GM19455 (cell line): ENCODE results near the gene MEPE.
A peak's percentile ranks its signal among the peaks of the same experiment; 100 is the strongest.

Experiments
- ATAC-seq: cut with Tn5 transposase; IDR thresholded peaks from one replicate; pipeline ENCODE4 v1.9.1; 2021; ENCODE audit not compliant: unreplicated experiment

MEPE gene

GRCh38 chr4:87832669-87833068, at the start of gene MEPE:
MEPE (plus strand) TSS chr4:87832969; CDS start chr4:87834715, 1,746 bp downstream.
- no peak for ATAC-seq

DNA sequence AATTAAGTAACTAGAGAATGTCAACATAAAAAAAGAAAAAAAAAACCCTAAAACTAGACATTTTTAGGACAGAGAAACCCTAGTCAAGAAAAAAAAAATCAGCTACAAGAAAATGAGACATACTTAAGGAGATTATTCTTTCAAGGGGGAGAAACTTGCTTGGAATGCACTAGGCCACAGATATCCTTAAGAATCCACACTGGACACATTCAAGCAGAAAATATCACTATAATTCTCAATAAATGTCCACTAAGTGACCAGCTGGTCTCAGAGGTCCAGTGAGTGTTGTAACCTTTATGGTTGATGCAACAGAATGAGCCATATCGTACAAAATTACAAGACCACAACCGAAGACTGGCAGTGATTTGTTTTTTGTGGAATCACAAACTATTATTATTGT, 49.0 kb upstream of the MEPE start:
- ATAC-seq = no peak

- ATAC-seq = no peak
Observed at GRCh38 chr4:87785731-87786509, 46.8 kb upstream of the MEPE start.

DNA sequence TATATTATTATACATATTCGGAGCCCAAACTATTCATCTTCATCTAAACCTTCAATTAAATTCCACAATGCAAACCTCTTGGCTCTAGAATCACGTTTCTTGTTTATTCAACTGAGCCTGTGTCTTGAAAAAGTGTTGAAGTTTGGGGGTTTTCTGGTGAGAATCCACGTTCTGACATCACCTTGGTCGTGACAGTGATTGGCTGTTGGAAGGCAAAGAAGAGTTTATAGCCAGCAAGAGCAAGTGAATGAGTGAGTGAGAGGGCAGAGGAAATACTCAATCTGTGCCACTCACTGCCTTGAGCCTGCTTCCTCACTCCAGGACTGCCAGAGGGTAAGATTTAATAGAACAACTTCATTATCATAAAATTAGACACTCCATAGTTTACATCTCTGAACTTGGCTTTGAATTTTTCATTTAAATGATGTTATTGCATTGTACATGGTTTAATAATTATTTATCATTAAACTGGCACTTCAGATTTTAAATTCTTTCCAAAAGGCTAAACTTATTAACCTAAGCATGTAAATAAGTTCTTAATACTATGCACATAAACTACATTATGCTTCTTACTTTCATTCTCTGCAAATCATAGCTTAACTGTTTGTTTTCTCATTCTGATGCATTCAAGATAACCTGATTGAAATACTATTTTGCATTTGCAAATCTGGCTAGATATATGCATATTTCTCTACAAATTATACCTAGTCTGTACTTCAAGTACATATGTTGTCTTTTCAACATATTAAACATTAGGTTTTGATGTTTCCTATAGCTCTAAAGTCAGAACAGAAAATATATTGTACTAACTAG, 33.3 kb upstream of the MEPE start, which contains the start of gene IBSP:
TSS of gene IBSP (plus strand) at position 254 of the 813 bp plus-strand sequence. CDS start 2,808 bp downstream, outside the sequence.
- ATAC-seq = no peak

DNA sequence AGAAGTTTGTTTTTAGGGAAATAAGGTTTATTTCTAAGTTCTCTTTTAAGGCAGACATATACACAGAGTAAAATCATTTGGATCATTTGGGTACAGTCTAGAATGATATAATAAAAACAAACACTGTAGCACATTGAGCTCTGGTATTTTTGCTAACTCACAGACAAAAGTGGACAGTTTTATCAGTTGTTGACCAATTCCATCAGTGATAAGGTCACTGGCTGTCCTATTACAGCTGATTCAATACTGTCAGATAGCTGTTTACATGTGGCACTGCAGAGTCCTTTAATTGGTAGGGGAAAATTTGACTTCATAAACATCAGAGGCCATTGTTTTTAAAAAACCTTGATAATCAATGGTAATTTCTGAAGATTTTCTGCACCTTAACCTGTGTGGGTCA, 29.9 kb upstream of the MEPE start:
- ATAC-seq = no peak

GRCh38 chr4:87803421-87803820, 29.3 kb upstream of the MEPE start:
- no peak for ATAC-seq

DNA sequence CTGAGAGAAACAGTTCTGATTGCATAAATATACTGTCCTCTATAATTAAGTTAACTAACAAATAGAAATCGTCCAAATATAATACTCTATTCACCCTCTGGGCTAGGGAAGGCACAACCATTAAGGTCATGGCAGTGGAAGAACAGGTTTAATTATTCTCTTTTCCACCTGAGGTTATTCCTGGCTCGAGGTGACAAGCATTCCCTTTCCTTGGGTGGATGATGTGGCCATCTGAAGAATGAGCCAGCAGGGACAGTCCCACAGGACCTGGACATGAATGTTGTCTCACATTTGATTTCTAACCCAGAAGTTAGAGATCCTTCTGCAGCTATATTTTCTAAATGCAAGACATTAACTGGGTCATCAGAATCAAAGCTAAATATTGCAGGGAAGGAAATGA, 27.9 kb upstream of the MEPE start:
- no peak for ATAC-seq

- no peak for ATAC-seq
Observed at GRCh38 chr4:87805971-87806370, 26.8 kb upstream of the MEPE start.

DNA sequence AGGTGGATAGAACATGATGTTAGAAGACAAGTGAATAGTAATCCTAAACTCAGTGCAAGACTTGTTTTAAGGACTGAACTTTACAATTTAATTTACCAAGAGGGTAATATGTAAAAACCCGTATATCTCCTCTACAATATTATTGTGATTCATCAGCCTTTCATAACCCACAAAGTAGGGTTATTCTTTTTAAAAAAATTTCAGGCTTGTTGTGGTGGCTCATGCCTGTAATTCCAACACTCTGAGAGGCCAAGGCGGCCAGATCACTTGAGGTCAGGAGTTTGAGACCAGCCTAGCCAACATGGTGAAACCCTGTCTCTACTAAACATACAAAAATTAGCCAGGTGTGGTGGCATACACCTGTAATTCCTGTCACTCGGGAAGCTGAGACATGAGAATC, 26.2 kb upstream of the MEPE start:
- ATAC-seq = no peak

- no peak for ATAC-seq
Observed at GRCh38 chr4:87807402-87807801, 25.4 kb upstream of the MEPE start.

DNA sequence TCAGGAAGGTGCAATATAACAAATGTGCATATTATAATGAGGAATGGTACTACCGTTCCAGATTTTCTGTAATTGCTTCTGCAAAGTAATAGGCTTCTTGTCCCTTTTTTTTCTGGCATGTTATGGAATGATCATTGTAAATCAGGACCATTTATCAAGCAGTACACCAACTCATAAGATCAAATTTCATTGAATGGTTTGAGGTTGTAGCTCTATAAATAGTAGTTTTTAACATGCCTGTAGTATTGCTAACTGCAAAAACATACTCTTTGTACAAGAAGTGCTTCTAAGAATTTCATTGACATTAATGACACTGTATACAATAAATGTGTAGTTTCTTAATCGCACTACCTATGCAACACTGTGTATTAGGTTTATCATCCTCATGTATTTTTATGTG, 20.8 kb upstream of the MEPE start:
- ATAC-seq = no peak

DNA sequence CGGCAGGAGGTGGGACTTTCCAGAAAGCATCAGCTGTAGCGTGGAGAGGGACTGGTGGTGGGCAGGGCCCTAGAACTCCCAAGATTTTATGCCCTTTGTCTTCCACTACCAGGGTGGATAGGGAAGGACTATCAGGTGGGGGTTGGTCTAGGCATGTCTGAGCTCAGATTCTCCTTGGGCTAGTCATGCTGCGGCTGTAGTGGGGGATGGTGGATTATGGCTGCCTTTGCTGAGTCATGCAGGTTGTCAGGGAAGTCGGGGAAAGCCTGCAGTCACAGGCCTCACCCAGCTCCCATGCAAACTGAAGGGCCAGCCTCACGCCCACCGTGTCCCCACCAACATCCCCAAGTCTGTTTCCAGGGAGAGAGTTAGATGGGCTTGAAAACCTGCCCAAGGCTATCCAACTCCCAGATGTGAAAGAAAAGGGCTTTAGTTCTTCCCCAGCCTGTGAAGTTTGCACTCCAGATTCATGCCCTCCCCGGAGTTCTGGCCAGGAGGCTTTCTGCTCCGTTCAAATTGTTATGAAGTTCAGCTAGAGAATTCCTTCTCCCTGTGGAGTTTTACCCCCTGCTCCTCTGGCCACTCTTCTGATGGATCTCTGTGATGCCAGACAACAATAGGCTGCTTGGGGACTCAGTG, 13.4 kb upstream of the MEPE start:
- ATAC-seq = no peak

DNA sequence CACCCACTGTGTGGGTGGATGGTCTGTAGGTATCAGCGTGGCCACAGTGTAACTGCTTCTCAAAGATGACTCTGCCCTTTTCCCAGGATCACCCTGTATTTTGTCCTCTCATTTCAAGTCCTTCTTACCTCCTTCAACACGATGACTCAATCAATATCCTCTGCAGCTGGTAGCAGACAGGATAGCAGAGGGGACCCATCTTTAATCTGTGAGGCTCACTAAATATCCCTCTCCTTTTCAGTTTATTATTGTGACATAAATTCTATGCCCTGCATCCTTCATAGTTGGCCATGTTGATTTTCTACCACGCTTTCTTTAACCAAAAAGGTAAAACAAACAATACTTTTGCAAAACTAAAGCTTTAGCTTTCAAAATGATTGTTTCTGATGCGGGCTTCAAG, 9.6 kb upstream of the MEPE start:
- no peak for ATAC-seq

DNA sequence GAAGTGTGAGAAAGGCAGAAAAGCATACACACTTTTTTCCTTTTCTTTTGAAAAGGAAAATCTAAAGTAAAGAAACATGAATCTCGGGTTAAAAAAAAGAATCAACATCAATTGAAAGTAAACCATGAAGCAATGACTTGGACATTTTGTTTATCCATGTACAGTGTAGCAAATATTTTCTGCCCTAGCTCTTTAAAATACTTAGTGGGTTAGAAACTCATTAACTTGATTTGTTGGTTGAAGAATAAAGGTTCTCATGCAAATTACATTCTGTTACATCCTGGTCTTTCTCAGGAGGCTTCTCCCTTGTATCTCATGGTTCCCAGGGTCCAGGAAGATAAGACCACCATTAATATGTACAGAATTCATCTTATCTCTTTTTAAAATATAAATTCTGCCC, 9.0 kb upstream of the MEPE start:
- no peak for ATAC-seq

DNA sequence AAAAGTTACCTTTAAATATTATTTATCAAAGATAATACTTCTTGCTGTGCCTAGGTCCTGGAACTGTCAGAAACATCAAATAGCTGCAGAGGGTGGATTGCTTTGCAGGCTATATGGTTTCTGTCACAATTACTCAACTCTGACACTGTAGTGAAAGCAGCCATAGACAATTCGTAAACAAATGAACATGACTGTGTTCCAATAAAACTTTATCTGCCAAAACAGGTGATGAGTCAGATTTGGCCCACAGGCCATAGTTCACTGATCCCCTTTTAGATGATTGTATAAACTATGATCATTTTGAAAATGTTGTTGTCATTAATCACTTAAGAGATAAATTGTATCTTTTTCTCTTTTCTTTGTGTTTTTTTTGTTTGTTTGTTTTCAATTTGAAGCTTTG, 8.4 kb upstream of the MEPE start:
- no peak for ATAC-seq

- ATAC-seq = no peak
Observed at GRCh38 chr4:87834401-87834800, 1.6 kb downstream of the MEPE start.

- no peak for ATAC-seq
Observed at GRCh38 chr4:87835197-87835596, 2.4 kb downstream of the MEPE start.

- ATAC-seq = no peak
Observed at GRCh38 chr4:87835743-87836142, 3.0 kb downstream of the MEPE start.

GRCh38 chr4:87838205-87838604, 5.4 kb downstream of the MEPE start:
- ATAC-seq = no peak

GRCh38 chr4:87838890-87839591, 6.3 kb downstream of the MEPE start:
- peak; percentile 79 for ATAC-seq

GRCh38 chr4:87839592-87839946, 6.8 kb downstream of the MEPE start:
- ATAC-seq = no peak
